Measurements from ENCODE around the gene RAPSN.

GRCh38 chr11:47409440-47410369 lies 39.2 kb downstream of the RAPSN start:
- TF ChIP-seq CTCF (IDR thresholded peaks at IDR 0.05): no peak
- TF ChIP-seq POLR2AphosphoS5 (IDR thresholded peaks at IDR 0.05): no peak
- no peak for TF ChIP-seq EP300 (IDR thresholded peaks at IDR 0.05)

Measured in upper lobe of left lung (tissue), 4 donors.